GM20000 (cell line): ENCODE measurements around the gene PRDM16.

Experiments used
- DNase-seq: peaks from one replicate; pipeline ENCODE4 v3.0.0; 2012; ENCODE audit warnings: low spot score
- TF ChIP-seq, protein P1 (sequence below): IDR thresholded peaks from 2 replicates; pipeline ENCODE4 v1.5.1; 2012; ENCODE audit warnings: mild to moderate bottlenecking, control low read depth; ENCODE audit errors: extremely low read depth, missing control alignments

The PRDM16 gene

DNA sequence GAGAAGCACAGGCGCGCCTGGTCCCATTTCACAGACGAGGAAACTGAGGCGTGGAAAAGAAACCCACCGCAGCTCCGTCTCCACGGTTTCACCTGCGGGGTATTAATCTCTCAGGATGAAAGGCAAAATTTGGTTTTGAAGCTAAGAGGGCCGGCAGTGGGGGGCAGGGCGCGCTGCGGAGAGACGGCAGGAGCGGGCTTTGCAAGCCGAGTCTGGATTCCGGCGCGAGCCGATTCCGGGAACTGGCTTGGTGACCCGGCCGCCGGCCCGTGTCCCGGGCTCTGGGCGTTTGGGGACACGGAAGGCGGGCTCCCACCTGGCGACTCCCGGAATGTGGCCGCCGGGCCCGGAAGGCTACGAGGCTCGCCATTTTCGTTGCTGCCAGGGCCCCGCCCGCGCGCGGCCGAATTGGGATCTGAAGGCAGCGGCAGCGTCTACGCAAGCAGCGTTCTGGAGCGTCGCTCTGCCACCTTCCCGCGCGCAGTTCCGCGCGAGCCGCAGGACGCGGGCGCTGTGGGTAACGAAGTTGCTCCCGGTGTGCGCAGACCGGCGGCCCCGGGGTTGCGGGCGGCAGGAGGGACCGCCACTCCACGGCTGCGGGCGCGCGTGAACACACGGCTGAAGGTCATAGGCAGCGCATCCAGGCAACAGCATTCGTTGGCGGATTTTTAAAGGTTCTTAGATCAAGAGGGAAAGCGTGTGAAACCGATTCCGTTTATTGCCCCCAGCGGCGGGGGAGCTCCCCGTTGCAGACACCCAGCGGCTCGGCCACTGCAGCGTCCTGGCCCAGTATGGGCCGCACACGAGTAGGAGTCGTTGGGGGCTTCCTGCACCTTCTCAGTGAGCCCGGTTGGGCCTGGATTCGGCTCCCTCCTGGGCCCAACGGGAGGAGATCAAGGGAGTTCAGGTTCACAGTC lies 5.4 kb upstream of the PRDM16 start:
- DNase-seq = no peak
- TF ChIP-seq, protein P1, sequence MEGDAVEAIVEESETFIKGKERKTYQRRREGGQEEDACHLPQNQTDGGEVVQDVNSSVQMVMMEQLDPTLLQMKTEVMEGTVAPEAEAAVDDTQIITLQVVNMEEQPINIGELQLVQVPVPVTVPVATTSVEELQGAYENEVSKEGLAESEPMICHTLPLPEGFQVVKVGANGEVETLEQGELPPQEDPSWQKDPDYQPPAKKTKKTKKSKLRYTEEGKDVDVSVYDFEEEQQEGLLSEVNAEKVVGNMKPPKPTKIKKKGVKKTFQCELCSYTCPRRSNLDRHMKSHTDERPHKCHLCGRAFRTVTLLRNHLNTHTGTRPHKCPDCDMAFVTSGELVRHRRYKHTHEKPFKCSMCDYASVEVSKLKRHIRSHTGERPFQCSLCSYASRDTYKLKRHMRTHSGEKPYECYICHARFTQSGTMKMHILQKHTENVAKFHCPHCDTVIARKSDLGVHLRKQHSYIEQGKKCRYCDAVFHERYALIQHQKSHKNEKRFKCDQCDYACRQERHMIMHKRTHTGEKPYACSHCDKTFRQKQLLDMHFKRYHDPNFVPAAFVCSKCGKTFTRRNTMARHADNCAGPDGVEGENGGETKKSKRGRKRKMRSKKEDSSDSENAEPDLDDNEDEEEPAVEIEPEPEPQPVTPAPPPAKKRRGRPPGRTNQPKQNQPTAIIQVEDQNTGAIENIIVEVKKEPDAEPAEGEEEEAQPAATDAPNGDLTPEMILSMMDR = no peak

DNA sequence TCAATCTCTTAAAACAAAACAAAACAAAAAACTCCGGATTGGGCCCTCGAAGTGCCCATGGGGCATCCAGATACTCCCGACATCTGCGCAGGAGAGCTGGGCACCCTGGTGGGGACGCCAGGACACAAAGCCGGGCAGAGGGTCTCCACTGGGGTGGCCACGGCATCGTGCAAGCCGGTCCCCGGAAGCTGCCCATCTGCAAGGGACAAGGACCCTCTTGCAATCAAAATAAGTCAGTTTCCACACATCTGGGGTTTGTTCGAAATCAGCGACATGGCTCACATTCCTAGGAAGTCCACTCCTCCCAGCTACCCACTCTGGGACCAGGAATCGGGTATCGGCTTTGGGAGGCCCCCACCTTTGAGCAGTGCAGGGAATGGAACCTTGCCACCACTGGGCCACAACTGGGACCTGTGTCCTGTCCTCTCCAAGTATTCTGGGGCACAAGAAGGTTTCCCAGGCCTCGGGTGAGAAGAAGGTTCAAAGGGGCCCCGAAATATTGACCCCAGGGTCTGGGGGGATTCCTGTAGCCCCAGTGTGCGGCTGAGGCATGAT lies 4.6 kb upstream of the PRDM16 start:
- DNase-seq = no peak
- TF ChIP-seq, protein P1 = no peak

DNA sequence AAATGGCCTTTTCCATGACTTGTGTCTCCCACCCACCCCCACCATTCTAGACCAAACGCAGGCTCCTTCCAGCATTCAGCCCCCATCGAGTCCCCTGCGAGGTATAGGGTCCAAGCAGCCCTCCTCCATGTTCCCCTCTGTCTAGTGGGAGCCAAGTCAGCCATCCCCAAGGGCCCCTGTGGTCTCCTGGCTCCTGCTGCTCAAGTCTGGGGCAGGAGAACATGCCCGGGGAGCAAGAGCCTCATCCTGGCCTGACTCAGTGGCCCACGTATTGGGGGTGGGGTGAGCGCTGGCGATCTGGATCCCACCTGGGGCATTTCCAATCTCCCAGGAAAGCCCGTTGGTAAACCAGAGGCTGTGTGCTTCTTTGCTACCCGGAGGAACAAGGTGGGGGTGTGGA lies 4.1 kb upstream of the PRDM16 start:
- DNase-seq = no peak
- TF ChIP-seq, protein P1 = no peak

DNA sequence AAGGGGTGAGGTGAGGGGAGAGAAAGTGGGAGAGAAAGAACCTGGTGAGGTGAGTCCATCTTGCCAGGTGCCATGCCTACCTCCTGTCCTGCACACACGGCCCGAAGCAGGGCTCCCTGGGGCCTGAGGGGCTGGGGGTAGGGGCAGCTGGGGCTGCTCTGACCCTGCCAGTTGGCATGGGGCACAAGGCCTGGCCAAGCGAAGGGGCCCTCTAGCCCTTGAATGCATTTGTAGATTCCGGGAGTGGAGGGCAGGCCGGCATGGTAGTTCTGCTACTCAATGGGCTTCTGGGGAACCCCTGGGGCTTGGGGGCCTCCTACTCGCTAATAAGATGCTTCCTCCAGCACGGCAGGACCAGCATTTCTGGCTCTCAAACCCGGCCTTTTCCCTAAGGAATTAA lies 3.6 kb upstream of the PRDM16 start:
- TF ChIP-seq, protein P1 = no peak

DNA sequence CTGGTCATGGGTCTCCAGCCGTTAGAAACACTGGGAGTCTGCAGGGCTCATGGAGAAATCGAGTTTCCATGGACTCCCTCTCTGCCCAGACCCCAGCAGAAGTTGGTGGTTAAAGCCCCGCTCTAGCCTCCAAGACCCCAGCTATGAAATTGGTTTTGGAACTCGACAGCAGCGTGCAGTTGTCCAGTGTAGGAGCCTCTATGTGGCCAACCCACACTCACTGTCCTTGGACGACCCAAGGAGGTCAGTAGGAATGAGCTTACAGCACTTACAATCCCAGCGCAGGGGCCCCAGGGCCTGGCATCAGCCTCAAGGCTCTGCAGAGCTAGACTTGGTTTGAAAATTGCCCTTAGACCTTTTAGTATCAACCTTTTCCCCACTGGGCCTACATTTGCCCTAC lies 3.2 kb upstream of the PRDM16 start:
- DNase-seq = no peak
- TF ChIP-seq, protein P1 = no peak

More for the DNA sequence above, 3.6 kb upstream of the PRDM16 start:
- DNase-seq = no peak

DNA sequence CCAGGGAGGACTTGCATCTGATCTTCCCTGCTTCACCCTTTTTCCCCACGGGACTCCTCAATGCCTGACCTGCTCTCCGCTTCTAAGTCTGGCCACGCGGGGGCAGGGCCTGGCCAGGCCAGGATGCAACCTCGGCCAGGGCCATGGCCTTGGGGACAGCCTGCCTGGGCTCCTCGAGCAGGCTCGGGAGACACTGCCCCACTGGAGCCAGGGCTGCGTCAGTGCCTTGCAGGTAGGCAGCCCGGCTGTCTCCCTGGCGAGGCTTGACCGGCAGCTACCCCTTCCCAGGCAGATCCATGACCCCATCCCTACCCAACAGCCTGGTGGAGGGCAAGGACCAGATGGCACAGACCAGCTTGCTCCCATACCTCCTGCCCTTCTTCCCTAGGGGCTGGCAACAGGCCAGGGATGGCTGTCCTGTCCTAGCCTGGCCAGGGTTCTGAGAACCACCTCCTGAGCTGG lies 2.7 kb upstream of the PRDM16 start:
- TF ChIP-seq, protein P1 = no peak
- DNase-seq = no peak

DNA sequence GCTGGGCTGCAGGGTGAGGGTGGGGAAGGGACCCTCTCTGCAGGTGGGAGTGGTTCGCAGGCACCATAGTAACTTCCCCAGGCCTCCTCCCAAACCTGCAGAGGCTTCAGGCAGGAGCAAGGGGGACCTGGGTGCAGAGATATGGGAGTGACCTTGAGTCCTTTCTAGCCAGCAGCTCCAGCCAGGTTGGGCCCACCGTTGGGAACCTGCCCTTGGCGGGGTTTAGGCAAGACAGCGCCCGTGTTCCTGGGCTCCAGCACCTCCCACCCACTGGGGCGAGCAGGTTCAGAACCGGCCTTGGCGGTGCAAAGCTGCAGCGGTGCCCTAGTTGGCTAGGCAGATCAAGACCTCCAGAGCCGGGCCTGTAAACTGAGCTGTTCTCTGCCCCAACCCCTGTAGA lies 2.2 kb upstream of the PRDM16 start:
- TF ChIP-seq, protein P1 = no peak
- no peak for DNase-seq
